GM21367 (cell line): ENCODE measurements around the gene HELZ.

Source experiments
- ATAC-seq: cut with Tn5 transposase; IDR thresholded peaks from one replicate; pipeline ENCODE4 v1.9.1; 2021; ENCODE audit not compliant: unreplicated experiment

Gene HELZ

DNA sequence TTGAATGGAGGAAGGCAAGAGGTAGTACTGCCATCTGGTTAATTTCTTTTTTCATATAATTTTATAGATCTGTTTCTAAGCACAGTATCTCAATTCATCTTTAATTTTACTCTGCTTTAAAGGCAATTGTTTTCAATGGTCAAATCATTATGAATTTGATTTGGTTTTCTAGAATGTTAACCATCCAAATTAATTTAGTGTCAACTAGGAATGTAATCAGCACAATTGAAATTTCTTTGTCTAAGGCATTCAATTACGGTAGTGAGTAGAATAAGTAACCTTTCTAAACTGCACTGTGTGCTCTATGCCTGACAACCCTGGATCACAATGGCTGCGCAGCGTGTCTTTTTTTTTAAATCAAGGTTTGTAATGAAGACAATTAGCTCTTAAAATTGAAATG, 156.4 kb downstream of the HELZ start:
- ATAC-seq = no peak

GRCh38 chr17:67085406-67085805, 159.6 kb downstream of the HELZ start:
- no peak for ATAC-seq

DNA sequence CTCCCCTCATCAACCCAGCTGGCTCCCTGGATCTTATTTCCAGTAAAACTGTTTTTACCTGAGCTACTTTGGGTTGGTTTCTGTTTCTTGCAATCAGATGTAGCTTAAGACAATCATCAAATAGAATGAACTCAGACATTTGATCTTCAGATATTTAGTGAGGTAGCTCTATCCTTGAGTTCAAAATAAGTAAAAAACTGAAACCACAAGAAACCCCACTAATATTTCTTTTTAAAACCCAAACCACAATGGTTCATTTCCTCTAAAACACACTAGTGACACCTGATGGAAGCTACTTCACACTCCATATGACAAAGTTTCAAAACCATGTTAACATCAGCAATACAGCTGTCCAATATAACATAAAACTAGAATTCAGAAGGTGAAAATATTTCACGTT, 162.9 kb downstream of the HELZ start:
- peak; percentile 81 for ATAC-seq

DNA sequence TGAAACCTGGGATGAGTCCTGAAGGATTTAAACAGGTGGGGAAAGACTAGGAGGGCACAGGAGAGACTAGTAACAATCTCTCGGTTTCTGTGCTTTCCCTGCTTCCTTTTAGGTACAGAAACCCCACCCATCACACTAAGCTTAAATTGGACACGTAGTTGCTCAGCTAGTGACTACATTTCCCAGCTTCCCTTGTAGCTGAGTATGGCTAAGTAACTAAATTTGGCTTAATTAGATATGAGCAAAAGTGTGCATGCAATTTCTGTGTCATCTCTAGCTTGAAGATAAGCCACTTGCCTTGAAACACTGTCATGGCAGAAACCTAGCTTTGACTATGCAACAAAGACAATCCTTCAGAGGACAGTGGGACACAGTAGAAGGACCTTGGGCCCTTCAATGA, 164.2 kb downstream of the HELZ start:
- ATAC-seq = no peak

DNA sequence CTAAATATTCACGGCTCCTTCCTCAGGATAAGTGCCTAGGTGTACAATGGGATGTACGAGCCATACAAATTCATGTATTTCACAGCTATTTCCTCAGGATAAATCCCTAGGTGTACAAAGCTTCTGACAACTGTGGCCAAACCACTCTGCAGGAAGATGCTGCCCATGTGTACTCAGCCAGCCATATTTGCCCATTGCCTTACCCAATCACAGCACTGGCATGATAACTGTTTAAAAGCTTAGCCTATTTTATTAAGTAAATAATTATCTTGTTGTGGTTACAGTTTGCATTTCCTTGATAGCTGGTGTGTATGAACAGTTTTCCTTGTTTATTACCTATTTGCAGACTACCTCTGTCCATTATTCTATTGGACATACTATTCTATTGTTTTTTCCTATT, 165.5 kb downstream of the HELZ start:
- ATAC-seq = no peak

DNA sequence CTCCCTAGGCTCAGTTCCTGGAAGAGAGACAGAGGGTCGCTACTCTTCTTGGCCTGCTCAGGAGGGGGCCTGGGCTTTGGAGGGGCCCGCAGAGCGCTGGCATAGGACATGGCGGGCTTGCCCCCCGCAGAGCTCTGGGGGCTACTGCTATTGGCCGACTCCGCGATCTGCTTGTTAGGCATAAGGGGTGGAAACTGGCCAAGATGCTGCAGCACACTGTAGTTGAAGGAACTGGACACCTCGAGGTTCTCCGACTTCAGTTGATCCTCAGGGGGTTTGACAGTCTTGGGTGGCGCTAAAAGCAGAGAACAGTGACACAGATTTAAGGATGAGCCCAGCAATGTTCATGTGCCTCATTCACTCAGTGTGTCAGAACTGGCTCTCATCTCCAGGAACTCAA, 166.7 kb downstream of the HELZ start:
- no peak for ATAC-seq

DNA sequence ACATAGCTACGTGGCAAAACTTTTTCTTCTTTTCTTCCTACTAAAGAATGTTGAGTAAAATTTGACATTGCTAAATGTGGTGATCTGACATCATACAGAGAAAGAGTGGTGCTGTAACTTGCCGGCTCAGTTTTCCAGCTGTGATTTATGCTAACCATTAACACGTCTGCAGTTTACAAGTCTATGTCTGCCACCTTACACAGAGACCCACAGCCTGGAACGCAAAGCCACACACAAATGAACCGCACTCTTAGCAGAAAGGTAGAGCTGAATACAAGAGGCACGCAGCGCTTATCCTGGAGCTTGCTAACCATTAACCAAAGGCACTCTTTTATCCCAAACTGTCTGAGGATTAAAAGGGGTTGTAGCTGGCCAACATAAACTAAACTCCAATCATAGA, 168.7 kb downstream of the HELZ start:
- ATAC-seq = no peak

DNA sequence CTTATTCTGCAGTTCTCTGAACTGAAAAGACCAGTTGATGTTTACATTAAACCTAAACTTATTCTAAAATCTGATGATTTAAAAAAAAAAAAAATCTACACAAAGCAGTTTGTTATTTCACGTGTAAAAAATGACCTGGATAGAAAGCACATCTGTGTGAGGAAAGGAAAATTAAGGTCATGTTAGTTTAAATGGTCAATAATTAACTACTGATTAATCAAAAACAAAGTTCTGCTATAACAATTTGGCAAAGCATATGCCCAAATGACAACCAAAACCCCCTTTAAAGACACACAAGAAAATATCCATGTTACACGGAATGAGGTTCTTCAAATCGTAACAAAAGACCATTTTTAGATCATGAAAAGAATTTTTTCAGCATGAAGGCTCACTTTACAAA, 170.2 kb downstream of the HELZ start:
- ATAC-seq = no peak

DNA sequence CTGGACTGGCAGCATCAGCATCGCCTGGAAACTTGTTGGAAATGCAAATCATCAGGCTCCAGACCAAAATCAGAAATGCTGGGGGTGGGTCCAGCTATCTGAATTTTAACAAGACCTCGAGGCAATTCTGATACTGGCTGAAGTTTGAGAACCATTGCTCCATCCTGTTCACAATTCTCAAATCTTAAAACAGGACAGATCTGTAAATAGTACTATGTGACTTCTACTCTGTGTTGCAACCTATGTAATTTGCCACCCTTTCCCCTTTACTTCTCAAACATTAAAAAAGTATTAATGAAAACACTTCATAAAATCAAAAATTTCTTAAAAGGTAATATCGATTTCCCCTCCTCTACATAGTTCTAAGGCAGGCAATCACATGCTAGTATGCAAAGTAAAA, 172.1 kb downstream of the HELZ start:
- ATAC-seq = no peak

GRCh38 chr17:67071595-67071994, 173.4 kb downstream of the HELZ start:
- ATAC-seq = no peak

DNA sequence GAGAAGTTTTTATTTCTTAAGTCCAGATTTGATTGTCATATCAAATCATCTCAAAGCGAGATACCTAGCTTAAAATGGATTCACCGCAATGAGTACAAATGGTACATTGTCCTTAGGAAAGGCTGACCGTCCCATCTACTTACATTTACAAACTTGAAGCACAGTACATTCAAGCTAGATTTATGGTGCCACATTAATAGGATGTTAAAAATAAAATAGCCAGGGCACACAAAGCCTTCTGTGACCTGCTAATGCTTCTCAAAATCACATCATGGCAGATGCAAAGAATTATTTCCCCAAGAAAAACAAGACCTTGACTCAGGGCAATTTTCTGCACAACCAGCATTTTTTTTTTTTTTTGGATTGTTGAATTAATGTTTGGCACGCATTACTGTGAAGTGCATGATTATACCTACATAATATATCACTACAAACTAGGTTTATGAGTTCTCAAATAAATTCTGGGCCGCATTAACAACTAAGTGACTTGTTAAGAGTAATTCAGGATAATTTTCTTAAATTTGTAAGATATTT, 175.3 kb downstream of the HELZ start:
- no peak for ATAC-seq

DNA sequence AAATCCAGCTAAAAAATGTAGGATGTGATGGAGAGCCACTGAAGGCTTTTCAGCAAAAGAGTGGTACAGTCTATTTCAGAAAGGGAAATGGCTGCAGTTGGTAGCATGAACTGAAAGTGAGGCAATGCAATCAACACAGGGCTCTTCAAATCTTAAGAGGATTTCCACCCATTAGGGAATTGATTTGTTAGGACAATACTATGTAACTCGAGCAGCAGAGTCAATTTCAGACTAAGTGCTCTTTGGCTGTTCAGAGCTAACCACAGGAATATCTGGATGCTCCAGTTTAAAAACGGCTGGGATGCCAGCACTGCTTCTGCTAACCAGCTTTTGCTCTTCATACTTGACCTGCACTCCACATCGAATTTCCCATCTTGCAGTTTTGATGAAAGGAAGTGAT, 176.0 kb downstream of the HELZ start:
- ATAC-seq = no peak

- ATAC-seq = no peak
Measured at GRCh38 chr17:67067571-67068482, 177.2 kb downstream of the HELZ start.

GRCh38 chr17:67066717-67067116, 178.3 kb downstream of the HELZ start:
- ATAC-seq = no peak

DNA sequence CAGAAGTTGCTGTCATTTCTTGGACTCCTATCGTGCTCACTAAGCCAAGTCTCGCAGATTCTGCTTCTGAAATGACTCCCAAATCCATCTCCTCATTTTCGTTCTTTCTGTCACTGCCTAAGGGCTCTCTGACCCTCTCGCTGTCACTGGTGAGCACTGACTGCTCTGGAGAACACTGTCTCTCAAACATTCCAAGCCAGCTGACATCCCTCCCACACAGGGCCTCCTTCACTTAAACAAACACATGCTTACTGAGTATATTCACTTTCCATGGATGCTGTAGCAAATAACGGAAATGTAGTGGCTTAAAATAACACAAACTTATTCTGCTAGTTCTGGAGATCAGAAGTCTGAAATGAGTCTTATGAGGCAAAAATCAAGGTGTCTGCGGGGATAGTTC, 181.9 kb downstream of the HELZ start:
- ATAC-seq = no peak

DNA sequence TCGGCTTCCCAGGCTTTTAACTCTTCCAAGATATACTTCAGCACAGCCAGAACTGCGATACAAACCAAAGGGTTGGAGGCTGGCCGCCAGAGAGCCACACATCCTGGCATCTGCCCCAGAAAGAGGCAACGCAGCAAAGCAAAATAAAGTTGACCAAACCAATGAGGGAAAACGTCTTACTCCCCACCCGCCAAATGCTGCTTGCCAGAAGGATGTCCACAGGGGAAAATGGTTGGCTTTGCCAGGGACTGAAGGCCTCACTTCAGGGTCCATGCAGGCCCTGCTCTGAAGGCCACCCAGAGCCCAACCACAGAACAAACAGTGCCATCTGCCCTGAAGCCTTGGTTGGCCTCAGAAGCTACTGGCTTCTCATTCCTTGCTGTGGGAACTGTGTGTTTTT, 185.6 kb downstream of the HELZ start:
- no peak for ATAC-seq

GRCh38 chr17:67058036-67058435, 187.0 kb downstream of the HELZ start:
- ATAC-seq = no peak

GRCh38 chr17:67056746-67057490, 188.1 kb downstream of the HELZ start:
- no peak for ATAC-seq

GRCh38 chr17:67055811-67056745, 188.9 kb downstream of the HELZ start:
- ATAC-seq = no peak

- ATAC-seq = no peak
Measured at GRCh38 chr17:67055041-67055443, 190.0 kb downstream of the HELZ start.

DNA sequence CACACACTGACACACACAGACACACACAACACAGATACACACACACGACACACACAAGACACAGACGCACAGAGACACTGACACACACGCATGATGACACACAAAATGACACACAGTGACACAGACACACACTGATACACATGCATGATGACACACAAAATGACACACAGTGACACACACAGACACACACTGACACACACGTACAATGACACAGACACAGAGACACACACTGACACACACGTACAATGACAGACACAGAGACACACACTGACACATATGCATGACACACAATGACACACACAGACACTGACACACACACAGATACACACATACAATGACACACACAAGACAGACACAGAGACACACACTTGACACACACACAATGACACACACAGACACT, 190.4 kb downstream of the HELZ start:
- no peak for ATAC-seq
